ENCODE results near the gene RASA3. TPM values are rescaled to one million over a fixed set of nuclear protein-coding genes. Genes with fewer than 3 reads are reported as not detected.
"Not testable (repeated sequence)": the region's sequence is repeated elsewhere in the genome, so short reads cannot be mapped to it uniquely, and the experiment has no call there.

Gene RASA3
- 10 to 100 TPM; 13.5 to 14.5 (median 14.2) TPM for polyA plus RNA-seq (ENCODE audit: insufficient read length in 4 of 4)

GRCh38 chr13:114132419-114133121 lies at the start of gene RASA3:
RASA3 (minus strand) TSS chr13:114132623; CDS start chr13:114132489, 134 bp downstream.
- peak in 2 of 4 donors; percentile 67 to 73 for DNase-seq (ENCODE audit: low read depth in 4 of 4, low spot score in 3 of 4)

GRCh38 chr13:114179087-114179658 lies 46.8 kb upstream of the RASA3 start, which contains the start of gene CFAP97D2:
CFAP97D2 (plus strand) TSS chr13:114179257; CDS start chr13:114179331, 74 bp downstream.
- DNase-seq (ENCODE audit: low read depth in 4 of 4, low spot score in 3 of 4): no peak

GRCh38 chr13:114177245-114178010 lies 45.0 kb upstream of the RASA3 start:
- no peak for DNase-seq (ENCODE audit: low read depth in 4 of 4, low spot score in 3 of 4)

- not testable (repeated sequence) for DNase-seq (ENCODE audit: low read depth in 4 of 4, low spot score in 3 of 4)
Observed at GRCh38 chr13:114176359-114176902, 44.0 kb upstream of the RASA3 start.

GRCh38 chr13:114174529-114174961 lies 42.1 kb upstream of the RASA3 start:
- DNase-seq (ENCODE audit: low read depth in 4 of 4, low spot score in 3 of 4): no peak

- no peak for DNase-seq (ENCODE audit: low read depth in 4 of 4, low spot score in 3 of 4)
Observed at GRCh38 chr13:114173745-114174144, 41.3 kb upstream of the RASA3 start.

DNA sequence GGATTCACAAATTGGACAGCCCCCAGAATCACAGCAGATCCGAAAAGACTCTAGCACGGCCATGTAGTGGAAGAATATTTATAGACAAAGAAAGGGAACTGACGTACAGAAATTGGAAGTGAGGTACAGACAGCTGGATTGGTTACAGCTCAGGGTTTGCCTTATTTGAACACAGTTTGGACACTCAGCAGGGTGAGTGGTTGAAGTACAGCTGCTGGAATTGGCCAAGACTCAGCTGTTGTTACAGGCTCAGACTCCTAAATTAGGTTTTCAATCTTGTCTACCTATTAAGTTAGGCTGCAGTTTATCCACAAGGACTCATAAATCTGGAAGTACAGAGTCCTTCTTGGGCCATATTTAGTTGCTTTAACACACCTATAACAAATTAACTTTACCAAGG lies 40.8 kb upstream of the RASA3 start:
- DNase-seq (ENCODE audit: low read depth in 4 of 4, low spot score in 3 of 4): no peak

GRCh38 chr13:114167885-114168284 lies 35.5 kb upstream of the RASA3 start:
- DNase-seq (ENCODE audit: low read depth in 4 of 4, low spot score in 3 of 4): no peak

DNA sequence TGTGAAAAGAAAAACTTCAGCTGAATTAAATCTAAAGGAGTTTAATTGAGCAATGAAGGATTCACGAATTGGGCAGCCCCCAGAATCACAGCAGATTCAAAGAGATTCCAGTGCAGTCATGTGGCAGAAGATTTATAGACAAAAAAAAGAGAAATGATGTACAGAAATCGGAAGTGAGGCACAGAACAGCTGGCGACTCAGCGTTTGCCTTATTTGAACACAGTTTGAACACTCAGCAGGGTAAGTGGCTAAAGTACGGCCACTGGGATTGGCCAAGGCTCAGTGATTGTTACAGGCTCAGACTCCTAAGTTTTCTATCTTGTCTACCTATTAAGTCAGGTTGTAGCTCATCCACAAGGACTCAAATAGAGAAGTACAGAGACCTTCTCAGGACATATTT lies 35.0 kb upstream of the RASA3 start:
- no peak for DNase-seq (ENCODE audit: low read depth in 4 of 4, low spot score in 3 of 4)

DNA sequence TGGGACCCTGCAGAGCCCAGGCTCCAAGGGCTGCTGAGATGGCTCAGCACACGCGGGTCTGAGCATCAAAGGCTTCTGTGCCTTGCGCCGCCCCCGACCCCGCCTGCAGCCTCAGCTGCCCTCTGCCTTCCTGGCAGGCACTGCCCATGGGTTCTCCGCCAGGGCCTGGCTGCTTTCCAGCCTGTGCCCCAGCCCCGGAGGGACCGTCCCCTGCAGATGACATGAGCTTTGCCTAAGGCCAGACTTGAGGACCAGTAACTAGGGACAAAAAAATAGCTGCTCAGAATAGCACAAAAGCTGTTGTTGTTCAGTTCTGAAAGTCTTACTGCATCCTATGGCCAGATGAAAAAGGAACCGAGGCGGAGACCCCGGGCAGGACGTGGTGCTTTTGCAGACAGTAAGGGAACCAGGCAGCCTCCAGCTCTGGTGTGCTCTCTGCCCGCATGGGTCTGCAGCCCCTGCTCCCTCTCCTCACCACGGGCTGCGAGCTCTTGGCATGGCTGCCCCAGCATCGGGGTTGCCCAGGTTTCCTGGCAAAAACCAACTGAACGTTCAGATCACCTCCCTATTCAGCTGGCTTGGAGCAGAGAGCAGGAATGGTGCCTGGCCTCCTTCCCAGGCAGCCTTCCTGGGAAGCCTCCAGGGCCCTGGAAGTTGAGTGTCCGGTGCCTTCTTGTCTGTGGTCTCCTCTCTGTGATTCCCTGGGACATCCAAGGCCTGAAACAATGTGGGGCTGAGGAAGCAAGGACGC lies 34.1 kb upstream of the RASA3 start:
- no peak for DNase-seq (ENCODE audit: low read depth in 4 of 4, low spot score in 3 of 4)

GRCh38 chr13:114164681-114165429 lies 32.4 kb upstream of the RASA3 start:
- no peak for DNase-seq (ENCODE audit: low read depth in 4 of 4, low spot score in 3 of 4)

DNA sequence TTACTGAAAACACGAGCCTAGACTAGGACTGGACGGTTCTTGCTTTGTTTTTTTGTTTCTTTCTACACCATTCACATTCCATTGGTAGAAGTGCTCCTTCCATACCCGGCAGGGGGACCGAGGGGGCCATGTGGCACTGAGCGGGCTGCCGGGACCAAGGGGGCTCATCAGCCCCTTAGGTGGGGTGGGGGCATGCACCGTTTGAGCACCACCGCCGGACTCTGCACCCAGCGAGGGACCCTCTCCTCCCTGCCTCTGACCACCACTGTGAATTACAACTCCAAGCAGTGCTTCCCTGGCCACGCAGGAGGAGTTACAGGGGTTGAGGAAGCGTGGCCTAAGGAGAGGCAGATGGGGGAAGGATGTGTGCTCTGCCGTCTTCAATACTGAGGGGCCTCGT lies 31.6 kb upstream of the RASA3 start:
- no peak for DNase-seq (ENCODE audit: low read depth in 4 of 4, low spot score in 3 of 4)

DNA sequence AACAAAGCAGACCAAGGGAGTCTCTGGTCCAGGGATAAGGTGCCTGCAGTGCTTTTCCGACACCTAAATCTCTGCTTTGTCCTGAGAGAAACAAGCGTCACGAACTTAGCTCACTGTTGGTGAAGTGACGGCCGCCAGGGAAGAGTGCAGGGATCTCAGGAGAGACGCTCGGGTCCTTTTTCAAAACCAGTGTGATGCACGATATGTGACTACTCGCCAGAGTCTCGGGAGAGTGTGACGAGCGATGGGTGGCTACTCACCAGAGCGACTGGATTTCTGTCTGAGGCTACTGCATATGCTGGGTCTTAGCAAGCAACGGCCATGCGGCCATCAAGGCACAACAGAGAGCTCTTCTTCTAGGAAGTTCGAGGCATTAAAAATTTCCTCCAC lies 30.1 kb upstream of the RASA3 start:
- no peak for DNase-seq (ENCODE audit: low read depth in 4 of 4, low spot score in 3 of 4)

GRCh38 chr13:114161644-114162532 lies 29.5 kb upstream of the RASA3 start:
- DNase-seq (ENCODE audit: low read depth in 4 of 4, low spot score in 3 of 4): no peak

- DNase-seq (ENCODE audit: low read depth in 4 of 4, low spot score in 3 of 4): no peak
Observed at GRCh38 chr13:114161028-114161556, 28.7 kb upstream of the RASA3 start.

DNA sequence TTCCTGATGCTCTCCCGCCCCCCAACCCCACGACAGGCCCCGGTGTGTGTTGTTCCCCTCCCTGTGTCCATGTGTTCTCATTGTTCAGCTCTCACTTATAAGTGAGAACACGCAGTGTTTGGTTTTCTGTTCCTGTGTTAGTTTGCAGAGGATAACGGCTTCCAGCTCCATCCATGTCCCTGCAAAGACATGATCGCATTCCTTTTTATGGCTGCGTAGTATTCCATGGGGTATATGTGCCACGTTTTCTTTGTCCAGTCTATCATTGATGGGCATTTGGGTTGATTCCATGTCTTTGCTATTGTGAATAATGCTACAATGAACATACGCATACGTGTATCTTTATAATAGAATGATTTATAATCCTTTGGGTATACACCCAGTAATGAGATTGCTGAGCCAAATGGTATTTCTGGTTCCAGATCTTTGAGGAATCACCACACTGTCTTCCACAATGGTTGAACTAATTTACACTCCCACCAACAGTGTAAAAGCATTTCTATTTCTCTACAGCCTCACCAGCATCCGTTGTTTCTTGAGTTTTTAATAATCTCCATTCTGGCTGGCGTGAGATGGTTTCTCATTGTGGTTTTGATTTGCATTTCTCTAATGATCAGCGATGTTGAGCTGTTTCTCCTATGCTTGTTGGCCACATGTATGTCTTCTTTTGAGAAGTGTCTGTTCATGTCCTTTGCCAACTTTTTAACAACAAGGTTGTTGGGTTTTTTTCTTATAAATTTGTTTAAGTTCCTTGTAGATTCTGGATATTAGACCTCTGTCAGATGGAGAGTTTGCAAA lies 26.6 kb upstream of the RASA3 start:
- DNase-seq (ENCODE audit: low read depth in 4 of 4, low spot score in 3 of 4): not testable (repeated sequence)

DNA sequence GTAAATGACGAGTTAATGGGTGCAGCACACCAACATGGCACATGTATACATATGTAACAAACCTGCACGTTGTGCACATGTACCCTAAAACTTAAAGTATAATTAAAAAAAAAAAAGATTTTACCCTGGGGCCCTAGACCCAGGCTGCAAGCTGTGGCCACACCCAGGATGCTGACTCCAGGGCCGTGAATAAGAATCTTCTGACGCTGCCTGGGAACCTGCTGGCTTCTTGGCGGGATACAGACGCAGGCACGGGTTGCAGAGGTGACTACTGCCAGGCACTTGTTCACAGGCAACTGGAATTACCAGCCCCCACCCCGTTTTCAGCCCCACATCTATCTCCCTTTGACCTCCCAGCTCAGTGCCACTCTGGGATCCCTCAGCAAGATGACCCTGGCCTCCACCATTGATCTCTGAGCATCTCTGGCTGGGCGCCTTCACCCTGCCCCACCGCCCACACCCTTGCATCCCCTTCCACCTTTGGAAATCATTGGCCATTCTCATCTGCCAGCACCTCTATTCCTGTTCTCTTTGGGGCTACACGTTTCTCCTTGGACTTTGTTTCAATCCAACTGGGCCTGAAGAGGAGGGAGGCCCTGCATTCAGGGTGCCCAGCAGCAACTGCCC lies 25.6 kb upstream of the RASA3 start:
- DNase-seq (ENCODE audit: low read depth in 4 of 4, low spot score in 3 of 4): no peak
